ENCODE data around the gene LANCL2. TPM values are rescaled to one million over a fixed set of nuclear protein-coding genes. Genes with fewer than 3 reads are reported as not detected.

The LANCL2 gene
- total and polyA plus RNA-seq, 2 of the 4 experiments (the other 2 are of a cell fraction), result 11.7 to 17.9 TPM

GRCh38 chr7:55336540-55336939 lies 28.6 kb upstream of the LANCL2 start:
- ATAC-seq (ENCODE audit: low read depth), result no peak
- Histone ChIP-seq H2BK15ac (ENCODE audit: low read depth, low read length) (no peak overlapping the region), H4K91ac (ENCODE audit: insufficient read depth, low read depth, low read length) (no peak overlapping the region), H3K14ac (replicated peaks; ENCODE audit: low read depth, low read length) (no peak overlapping the region), H3K27ac (ENCODE audit: insufficient read depth, low read length) (no peak overlapping the region), H2BK120ac (ENCODE audit: low read depth, low read length) (no peak overlapping the region), H2AFZ (replicated peaks; ENCODE audit: low read length, poor library complexity) (no peak overlapping the region), H2AK5ac (ENCODE audit: low read depth, low read length) (no peak overlapping the region), H3K23ac (ENCODE audit: low read depth, low read length) (no peak overlapping the region), H3K9ac (ENCODE audit: low read depth, low read length) (no peak overlapping the region), H3K36me3 (ENCODE audit: control insufficient read depth, insufficient read depth, low read length) (no peaks in the 10 kb centered on the region), H3K27me3 (ENCODE audit: control insufficient read depth, insufficient read depth, low read length) (peaks cover 26% of the 10 kb centered on the region), H3K4me2 (ENCODE audit: low read depth, low read length) (no peak overlapping the region), H2AK9ac (replicated peaks; ENCODE audit: low read depth, low read length, poor library complexity) (no peak overlapping the region), H3K4me3 (ENCODE audit: insufficient read depth, low read depth, low read length) (no peak overlapping the region), H3K9me1 (ENCODE audit: insufficient read depth, low read length) (no peaks in the 10 kb centered on the region), H3K79me1 (ENCODE audit: low read depth in 1 of 2, low read length in 2 of 2) (no peaks in the 10 kb centered on the region), H4K20me1 (ENCODE audit: insufficient read depth, low read length) (no peaks in the 10 kb centered on the region), H3K4me1 (ENCODE audit: control insufficient read depth, insufficient read depth, low read length) (no peaks in the 10 kb centered on the region), H4K5ac (ENCODE audit: low read depth, low read length) (no peak overlapping the region), H3K18ac (ENCODE audit: low read depth, low read length) (no peak overlapping the region), H2BK5ac (ENCODE audit: low read depth, low read length, poor library complexity, severe bottlenecking) (no peak overlapping the region), H3K4ac (ENCODE audit: low read depth, low read length) (no peak overlapping the region), H3K56ac (ENCODE audit: extremely low read depth, insufficient read depth, low read length) (no peak overlapping the region), H3K9me3 (ENCODE audit: control insufficient read depth, insufficient read depth, low read length) (no peaks in the 10 kb centered on the region), H4K8ac (ENCODE audit: low read depth in 2 of 2, low read length in 2 of 2) (no peak overlapping the region), H2BK20ac (ENCODE audit: low read depth, low read length) (no peak overlapping the region)
- no TSS peak for BruUV-seq (replicated peaks)
- ChIA-PET CTCF (no interaction called here), POLR2A (ENCODE audit: unreplicated experiment) (no interaction called here)
- no peak for DNase-seq
- in situ Hi-C loops (cut with MboI; ENCODE audit: low sequenced_read_pairs) (no loop called here), dilution Hi-C loops (cut with HindIII; ENCODE audit: low sequenced_read_pairs, unreplicated experiment) (no loop called here), intact Hi-C loops (cut with micrococcal nuclease) (no loop called here)
- WGBS, 2 experiments (ENCODE audit: extremely low coverage in 2 of 2, insufficient read length in 1 of 2), result no CpG with 5 or more reads among the region's 3 CpGs
- no peak for TF ChIP-seq CTCF (conservative IDR thresholded peaks at IDR 0.05; ENCODE audit: low read depth, low read length)
- no peak for TF ChIP-seq RAD21 (IDR thresholded peaks at IDR 0.05; ENCODE audit: low read length)
- no peak for TF ChIP-seq MAFK (IDR thresholded peaks at IDR 0.05; ENCODE audit: low read depth, low read length)
- TF ChIP-seq CEBPB (IDR thresholded peaks at IDR 0.05; ENCODE audit: low read depth, low read length), result no peak
- TF ChIP-seq USF2 (IDR thresholded peaks at IDR 0.05; ENCODE audit: low read depth, low read length), result no peak
- TF ChIP-seq NFE2L2 (IDR thresholded peaks at IDR 0.05; ENCODE audit: low read depth, low read length), result no peak
- TF ChIP-seq POLR2A (IDR thresholded peaks at IDR 0.05; ENCODE audit: low read depth, low read length), result no peak

Measured in IMR-90 (cell line).